Measurements from ENCODE around the gene TMEM81.

The TMEM81 gene, protein sequence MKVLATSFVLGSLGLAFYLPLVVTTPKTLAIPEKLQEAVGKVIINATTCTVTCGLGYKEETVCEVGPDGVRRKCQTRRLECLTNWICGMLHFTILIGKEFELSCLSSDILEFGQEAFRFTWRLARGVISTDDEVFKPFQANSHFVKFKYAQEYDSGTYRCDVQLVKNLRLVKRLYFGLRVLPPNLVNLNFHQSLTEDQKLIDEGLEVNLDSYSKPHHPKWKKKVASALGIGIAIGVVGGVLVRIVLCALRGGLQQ

DNA sequence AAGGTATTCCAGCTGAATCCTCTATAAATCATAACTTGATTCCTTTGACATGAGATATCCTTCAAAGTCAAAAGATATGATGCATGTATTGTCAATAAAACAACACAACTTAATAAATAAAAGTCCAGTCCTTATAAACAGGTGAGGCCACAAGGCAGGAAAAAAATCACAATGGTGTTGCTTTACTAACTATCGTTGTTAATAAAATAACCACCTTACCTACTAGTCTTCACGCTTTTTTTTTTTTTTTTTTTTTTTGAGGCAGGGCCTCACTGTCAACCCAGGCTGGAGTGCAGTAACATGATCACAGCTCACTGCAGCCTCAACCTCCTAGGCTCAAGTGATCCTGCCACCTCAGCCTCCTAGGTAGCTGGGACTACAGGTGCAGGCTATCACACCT is at the start of gene TMEM81:
TSS of gene TMEM81 (minus strand) at position 101 of the 400 bp plus-strand sequence. CDS start 140 bp downstream, outside the sequence.
- DNase-seq: no peak

DNA sequence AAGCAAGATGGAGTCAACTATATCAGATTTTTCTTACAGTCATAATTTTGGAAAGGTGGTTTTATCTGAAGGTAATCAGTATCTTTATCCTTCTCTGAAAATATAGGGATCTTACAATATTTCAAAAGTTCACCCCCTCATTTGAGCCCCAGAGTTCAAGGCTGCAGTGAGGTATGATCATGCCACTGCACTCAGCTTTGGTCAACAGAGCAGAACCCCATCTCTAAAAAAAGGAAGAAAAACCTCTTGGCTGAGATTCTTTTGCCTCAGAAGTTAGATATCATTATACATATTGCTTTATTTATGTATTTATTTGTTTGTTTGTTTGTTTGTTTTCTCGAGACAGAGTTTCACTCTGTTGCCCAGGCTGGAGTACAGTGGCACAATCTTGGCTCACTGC is 49.0 kb upstream of the TMEM81 start:
- DNase-seq: no peak

DNA sequence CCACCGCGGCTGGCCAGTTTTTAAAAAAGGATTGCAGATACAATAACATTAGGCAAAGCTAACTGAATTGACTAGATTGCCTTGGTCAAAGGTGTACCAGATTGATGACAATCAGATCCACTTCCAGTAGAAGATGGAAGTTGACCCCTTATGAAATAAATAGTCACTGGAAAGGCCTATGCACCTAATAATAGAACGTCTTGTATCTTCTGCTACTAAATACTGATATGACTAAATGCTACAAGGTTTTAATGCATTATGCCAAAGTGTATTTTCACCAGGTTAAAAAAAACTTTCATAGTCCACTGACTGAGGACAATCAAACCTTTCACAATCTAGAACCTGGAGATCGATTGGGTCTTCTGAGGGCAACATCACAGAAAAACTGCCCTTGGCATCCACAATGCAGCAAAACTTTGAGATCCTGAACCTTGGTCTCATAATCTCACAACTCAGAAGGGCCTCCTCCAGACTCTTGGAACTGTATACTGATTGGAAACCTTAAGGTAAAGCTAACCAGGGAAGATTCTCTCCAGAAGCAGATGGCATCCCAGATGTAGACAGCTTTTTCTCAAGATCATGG is 45.3 kb upstream of the TMEM81 start:
- DNase-seq: no peak

DNA sequence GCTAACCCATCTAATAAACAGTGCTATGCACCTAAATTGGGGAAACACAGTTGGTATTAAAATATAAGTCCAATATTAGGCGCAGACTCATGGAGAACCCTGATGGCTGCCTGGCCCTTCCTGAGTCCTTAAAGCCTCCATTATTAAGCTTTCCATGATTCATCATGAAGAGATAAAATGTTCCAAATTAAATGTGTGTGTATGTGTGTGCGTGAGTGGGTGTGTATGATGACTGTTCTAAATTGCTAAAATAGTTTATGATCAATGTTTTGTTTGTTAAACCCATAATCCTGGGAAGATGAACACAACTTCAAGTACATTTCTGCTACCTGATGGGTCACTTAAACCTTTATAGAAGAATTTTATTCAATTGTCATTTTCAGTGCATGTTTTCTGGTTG is 43.8 kb upstream of the TMEM81 start:
- DNase-seq: no peak

DNA sequence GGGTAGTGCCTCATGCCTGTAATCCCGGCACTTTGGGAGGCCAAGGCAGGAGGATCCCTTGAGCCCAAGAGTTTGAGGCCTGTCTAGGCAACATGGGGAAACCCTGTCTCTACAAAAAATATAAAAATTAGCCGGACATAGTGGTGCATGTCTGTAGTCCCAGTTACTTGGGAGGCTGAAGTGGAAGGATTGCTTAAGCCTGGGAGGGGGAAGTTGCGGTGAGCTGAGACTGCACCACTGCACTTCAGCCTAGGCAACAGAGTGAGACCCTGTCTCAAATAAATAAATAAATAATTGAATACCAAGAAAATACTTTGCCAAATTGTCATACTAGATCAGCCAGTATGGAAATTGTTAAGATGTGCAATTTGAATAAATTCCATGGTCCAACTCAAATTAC is 43.4 kb upstream of the TMEM81 start:
- DNase-seq: no peak

DNA sequence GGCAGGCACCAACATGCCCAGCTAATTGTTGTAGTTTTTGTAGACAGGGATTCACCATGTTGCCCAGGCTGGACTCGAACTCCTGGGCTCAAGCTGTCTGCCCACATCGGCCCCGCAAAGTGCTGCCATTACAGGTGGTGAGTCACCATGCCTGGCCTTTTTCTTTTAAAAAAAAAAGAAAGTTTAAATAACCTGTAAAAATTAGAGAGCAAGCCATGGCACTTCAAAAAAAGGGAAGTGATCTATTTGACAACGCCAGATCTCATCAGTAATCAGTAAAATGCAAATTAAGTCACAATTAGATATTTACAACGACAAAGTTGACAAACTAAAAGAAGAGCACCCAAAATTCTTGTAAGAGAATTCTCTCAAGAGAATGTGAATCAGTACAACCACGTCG is 40.5 kb upstream of the TMEM81 start:
- DNase-seq: no peak

DNA sequence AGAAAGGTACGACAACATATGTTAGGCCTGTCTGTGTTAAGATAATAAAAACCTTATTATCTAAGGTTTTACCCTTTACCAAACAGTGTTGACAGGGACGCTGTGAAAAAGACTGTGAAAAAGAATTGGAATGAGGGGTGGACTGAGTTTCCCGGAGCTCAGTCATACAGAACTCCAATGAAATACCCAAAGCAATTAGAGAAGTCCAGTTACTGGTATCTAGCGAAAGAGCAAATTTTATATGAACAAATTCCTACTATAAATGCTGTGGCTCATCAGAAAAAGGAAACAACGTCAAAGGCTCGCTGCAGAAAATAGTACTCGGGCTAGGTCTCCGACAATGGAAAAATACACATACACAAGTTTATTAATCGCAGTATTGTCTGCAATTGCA is 38.2 kb upstream of the TMEM81 start:
- no peak for DNase-seq

DNA sequence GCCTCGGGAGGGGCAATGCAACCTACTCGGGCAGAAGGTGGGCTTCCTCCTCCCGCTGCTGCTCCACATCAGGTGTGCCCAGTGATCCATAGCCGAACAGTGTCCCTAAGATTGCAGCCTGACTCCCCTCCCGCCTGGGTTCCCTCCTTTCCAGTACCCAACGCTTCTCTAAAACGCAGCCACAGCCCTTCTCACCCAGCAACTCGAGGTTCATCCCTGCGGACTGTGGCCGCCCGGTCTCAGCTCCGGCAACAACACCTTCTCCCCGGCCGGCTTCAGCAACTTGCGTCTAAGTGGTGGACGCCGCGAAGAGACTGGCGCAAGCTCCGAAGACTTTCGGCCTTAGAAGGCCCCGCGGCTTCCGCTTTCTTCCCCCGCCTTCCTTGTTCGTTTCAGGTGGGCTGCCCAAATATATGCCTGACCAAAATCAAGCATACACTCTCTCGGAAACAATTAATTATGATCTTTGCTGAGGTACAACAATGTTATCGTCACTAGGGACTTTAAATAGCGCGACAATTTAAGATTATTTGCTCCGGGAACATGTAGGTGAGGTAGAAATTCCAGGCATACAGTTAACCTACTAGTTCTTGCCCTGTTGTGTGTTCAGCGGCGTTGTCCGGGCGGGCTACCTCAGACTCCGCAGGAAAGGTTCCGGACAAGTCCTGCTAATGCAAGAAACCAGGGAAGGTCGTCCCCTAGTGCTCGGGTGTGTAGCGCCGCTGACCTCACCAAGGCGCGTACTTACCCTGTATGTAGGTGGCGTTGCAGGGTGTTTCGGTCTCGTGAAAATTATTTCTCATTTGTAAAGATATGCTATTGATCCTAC is 37.6 kb upstream of the TMEM81 start, which contains the start of gene RBBP5:
TSS of gene RBBP5 (minus strand) at position 319 of the 829 bp plus-strand sequence. CDS start at position 214, 105 bp downstream.
- peak; percentile 96 for DNase-seq

DNA sequence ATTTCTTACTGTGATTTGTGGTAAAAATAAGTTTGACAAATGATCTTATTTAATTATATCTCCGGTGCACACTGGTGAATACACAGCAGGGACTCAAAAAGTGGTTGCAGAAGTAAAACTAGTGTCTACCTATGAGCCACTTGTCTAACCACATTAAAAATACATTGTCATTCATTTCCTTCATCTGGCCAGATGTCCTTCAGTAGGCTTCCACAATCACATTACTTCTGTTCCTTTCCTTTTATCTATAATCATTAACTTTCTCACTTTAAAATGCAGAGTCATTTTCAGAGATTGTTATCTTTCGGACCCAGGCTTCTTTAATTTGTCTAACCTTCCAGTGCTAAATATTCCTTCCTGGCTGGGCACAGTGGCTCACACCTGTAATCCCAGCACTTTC is 34.5 kb upstream of the TMEM81 start:
- DNase-seq: no peak

DNA sequence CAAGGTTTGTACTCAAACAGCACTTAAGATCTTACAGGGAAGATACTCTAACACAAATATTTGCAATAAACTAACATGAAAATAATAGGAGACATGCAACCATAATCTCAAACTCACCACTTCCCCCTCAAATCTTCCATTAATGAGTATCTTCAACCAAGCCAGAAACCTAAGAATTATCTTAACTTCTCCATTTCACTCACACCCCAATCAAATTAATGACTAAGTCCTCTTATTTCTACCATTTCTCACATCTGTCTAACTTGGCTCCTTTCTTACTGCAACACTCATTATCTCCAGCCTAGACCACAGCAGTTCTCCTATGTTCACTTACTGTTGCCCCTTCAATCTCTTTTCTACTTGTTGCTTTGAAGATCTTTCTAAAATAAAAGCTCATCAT is 27.1 kb upstream of the TMEM81 start:
- DNase-seq: no peak

DNA sequence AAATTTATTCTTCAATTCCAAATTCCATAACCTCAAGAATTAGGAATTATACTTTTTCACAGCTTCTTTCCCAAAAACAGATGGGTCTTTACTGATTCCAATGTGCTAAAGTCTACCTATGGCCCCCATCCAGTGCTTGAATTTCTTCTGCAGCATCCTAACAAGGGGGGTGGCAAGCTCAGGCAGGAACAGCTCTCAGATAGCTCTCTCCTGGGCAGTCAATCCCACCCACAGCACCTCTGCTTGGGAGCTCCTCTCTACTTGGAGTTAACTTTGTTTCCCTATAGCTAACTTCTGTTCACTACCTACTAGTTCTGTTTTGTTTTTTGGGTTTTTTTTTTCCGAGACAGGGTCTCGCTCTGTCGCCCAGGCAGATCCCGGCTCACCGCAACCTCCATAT is 25.5 kb upstream of the TMEM81 start:
- DNase-seq: no peak

DNA sequence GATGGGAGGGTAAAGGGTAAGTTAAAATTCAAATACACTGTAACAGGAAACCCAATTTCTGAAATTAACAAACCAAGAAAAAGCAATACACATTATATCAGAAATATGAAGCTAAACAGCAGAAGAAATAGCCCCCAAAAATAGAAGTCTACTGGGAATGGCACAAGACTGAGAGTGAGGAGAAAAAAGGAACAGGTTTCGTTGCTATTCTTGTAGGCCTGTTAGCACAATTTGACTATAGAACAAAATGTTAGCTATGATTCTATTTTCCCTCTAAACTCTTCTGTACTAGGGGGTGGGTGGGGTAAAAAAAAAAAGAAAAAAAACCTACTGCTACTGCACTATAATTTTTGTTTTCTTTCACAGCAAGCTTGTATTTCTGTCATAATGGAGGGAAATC is 25.0 kb upstream of the TMEM81 start:
- DNase-seq: no peak

DNA sequence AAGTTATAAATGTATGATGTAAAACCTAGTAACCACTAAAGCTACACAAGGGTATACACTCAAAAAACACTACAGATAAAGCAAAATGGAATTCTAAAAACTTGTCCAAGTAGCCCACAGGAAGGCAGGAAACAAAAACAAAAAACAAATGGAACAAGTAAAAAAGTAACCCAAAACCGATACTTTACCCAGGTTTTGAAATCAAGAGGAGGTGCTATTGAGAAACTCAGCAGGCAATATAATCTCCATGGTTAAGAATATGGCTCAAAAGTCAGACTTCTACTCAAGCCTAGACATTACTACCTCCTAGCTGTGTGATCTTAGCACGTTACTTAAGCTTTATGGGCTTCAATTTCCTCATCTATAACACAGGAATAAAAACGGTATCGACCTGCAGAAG is 24.2 kb upstream of the TMEM81 start:
- DNase-seq: no peak

DNA sequence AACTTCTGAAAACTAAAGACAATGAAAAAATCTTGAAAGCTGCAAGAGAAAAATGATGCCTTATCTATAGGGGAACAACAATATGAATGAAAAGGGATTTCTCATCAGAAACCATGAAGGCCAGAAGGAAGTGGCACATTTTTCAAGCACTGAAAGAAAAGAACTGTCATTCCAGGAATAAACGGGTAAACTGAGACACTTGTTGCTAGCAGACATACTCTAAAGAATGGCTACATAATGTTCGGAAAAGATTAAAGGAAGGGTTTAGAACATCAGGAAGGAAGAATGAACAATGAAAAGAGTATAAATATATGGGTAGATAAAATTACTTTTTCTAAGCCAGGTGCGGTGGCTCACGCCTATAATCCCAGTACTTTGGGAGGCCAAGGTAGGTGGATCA is 23.1 kb upstream of the TMEM81 start:
- no peak for DNase-seq

DNA sequence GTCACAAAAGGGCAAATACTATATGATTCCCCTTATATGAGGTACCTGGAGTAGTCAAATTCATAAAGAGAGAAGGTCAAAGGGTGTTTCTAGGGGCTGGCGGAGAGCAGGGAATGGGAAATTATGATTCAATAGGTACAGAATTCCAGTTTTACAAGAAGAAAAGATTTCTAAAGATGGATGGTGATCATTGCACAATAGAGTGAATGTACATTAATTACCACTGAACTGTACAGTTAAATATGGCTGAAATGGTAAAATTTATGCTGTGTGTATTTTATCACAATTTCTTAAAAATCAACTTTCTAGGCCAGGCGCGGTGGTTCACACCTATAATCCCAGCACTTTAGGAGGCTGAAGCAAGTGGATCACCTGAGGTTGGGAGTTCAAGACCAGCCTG is 18.1 kb upstream of the TMEM81 start:
- DNase-seq: no peak

DNA sequence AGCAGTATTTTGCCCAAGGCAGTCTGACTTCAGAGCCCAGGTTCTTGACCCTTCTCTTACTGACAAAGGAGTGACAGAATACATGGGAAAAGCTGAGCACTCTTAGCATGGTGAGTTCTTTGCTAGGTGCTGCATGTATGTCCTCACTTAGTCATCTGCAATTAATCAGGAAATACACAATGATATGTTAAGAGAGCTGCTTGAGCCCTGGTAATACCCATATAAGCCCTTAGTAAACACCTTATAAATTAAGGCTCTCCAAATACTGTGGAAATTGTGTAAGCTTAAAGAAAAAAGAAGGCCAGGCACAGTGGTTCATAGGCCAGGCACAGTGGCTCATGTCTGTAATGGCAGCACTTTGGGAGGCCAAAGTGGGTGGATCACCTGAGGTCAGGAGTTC is 14.0 kb upstream of the TMEM81 start:
- no peak for DNase-seq

DNA sequence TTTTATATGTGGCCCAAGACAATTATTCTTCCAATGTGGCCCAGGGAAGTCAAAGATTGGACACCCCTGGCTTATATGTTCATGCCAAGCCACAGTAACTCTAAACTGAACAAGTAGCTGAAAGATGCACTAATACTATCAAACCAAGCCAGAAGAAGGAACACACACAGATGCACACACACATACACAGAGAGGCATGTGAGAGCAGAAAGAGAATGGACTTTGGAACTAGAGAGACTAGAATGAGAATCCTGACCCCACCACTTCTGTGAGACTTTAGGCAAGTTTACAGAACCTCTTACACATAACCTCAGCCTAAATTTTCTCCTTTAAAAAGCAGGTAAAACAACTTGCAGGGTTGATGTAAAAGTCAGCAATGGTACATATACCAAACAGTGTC is 11.2 kb upstream of the TMEM81 start:
- no peak for DNase-seq

DNA sequence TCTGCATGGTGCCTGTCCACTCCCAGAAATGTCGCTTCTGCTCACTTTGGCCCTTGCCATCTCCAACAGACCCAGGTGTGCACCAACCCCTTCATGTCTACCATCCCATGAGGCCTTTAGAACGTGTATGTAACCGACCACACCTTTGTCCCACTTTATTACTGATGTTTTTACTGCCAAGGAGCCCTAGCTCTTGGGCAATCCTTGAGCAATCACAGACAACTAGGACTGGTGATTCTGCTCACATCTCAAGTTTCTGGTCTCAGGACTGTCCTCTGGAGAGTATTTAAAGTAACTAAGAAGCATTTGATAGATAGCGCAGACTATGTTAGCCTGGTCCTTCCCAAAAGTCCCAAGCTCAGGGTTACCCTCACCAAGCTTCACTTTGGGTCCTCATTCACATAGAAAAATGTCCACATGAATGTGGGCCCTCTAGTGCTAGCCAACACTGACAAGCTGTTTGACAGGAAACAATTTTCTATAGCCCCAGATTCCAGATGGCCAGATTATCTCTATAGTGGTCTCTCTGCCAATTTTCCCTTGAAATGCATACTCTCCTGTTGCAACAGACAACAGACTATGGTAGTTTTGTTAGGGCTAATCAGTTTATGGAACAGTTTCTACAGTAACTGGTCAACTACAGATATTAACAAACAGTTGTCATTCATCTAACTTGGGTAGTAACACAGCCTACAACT is 6.9 kb upstream of the TMEM81 start:
- DNase-seq: no peak

DNA sequence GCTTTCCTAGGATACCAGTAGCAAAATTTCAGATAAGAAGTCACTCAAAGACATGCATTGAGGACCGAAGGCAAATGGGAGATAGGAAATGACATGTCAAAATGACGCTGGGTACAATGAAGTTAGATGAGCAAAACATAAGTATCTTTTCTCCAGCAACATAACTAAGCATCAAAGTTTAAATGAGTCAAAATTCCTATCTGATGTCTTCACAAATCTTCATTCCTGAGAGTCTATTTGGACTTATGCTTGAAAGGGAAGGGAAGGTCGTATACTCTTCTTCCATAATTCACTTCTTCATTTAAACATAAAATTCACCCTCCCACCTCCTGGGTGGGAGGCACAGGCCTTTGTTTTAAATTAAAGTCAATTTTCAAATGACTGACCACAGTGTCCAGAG is 4.1 kb upstream of the TMEM81 start:
- DNase-seq: no peak

DNA sequence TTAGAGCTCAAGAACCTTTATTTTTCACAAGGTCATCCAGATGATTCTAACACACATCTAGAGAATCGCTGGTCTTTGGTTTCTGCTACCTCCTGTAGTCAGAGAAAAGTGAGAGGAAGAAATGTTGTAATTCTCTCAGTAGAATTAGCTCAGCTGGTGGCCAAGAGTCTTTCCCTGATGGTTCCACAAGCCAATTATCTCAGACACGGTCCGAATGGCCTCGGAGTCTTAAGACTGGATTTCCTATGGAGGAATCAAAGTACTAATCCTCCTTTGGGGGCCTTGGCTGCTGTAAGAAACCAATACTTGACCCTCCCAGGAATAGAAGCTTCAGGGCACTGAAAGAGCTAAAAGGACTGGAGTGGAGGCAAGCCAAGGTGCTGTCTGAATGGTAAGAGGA is 1.8 kb downstream of the TMEM81 start:
- no peak for DNase-seq

DNA sequence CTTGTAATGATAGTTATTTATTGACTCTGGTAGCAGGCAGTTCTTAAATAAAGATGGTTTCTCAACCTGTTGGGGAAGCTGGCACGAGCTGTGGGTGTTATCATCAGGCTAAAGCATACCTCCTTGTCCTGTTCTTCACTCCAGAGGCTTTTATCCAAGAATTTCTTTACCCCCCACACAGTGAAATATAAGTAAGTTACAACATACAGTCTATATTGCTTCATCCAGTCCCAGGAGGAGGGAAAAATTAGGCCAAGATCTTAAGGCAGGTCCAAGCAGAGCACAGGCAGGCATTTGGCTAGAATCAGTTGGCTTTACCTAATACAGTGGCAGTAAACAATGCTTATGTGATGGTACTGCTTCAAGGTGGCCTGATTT is 6.3 kb downstream of the TMEM81 start:
- no peak for DNase-seq

DNA sequence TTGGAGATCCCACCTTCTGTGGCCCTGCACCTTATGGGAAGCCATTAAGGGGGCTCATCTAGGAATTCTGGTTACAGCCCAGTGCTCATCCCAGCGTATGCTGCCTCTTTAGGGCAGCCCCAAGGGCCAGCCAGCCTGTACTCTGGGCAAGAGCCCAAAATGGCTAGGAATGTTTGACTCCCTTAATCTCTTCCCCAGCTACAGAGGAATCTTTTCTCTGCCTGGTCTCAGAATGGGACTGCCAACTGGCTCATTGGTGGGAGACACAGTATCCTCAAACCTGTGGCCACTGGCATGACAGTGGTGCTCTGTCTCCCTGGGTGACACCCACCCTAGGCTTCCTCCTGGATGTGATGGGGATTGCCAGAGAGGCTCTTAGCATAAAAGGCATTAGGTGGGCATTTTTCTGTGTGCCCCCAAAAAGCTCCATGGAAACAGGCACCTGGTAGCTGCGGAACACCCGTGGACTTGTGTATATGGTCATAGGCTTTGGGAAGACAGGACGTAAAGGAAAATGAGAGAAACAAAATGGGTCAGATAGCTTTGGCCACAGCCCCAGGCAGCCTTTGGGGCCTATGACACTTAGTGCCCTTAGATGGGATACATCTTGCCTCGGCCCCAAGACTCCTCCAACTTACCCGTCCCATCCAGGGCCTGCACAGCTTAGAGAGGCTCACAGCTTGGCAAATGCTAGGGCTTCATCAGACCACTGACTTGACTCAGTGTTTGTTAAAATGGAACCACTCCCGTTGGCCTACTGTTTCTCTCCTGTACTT is 6.9 kb downstream of the TMEM81 start:
- DNase-seq: no peak

DNA sequence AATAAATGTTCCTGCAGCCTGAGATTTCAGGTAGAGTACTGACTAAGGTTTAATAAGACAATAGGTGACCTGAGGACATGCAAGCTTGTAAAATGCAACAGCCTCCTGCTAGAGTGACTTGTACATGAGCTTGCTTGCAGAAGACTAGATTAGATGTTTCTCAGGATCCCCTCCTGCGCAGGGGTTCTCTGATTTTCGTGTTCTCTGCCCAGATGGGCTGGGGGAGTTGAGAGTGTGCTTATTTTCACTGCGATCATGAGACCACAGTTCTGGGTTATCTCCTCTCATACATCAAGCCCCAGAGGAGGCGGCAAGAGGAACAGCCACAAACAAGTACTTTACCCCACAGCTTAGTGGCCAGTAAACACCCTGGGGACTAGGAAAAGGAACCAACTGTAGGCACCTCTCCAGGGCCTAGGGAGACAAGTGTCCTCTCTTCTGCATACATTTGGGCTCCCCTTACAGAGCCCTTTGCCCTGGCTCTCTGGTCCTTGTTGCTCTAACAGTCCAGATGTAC is 8.0 kb downstream of the TMEM81 start:
- DNase-seq: no peak

Measured in CD4-positive, alpha-beta T cell treated with Interleukin-15 for 1 hour (primary cell).